ACC112 (cell line): ENCODE results near the gene SLC16A14.

Source experiments
- H2AFZ ChIP-seq: fragments of 200-600 bp; sonication (generic); one replicate; pipeline ENCODE4 v1.6.0; 2017; ENCODE audit warnings: antibody characterized with exemption, low read length; ENCODE audit not compliant: unreplicated experiment
- H3K27ac ChIP-seq: fragments of 200-600 bp; sonication (generic); 2 replicates; pipeline ENCODE4 v1.5.1; 2014; ENCODE audit warnings: low read depth, mild to moderate bottlenecking, antibody characterized with exemption, low read length, moderate library complexity
- H3K27me3 ChIP-seq: fragments of 200-600 bp; sonication (generic); 2 replicates; pipeline ENCODE4 v1.6.1; 2014; ENCODE audit warnings: mild to moderate bottlenecking, antibody characterized with exemption, low read length, moderate library complexity, mixed read lengths; ENCODE audit not compliant: insufficient read depth
- H3K36me3 ChIP-seq: fragments of 200-600 bp; sonication (generic); 2 replicates; pipeline ENCODE4 v1.6.1; 2016; ENCODE audit warnings: mild to moderate bottlenecking, antibody characterized with exemption, low read length, moderate library complexity, mixed read lengths; ENCODE audit not compliant: insufficient read depth
- H3K4me1 ChIP-seq: fragments of 200-600 bp; sonication (generic); one replicate; pipeline ENCODE4 v1.6.1; 2016; ENCODE audit warnings: low read length, mixed read lengths; ENCODE audit not compliant: insufficient read depth, unreplicated experiment, control insufficient read depth
- H3K4me3 ChIP-seq: fragments of 200-600 bp; sonication (generic); 2 replicates; pipeline ENCODE4 v1.5.1; 2014; ENCODE audit warnings: mild to moderate bottlenecking, low read depth, low read length
- H3K79me2 ChIP-seq: fragments of 200-600 bp; sonication (generic); one replicate; pipeline ENCODE4 v1.6.0; 2016; ENCODE audit warnings: low read length; ENCODE audit not compliant: control insufficient read depth, unreplicated experiment, insufficient read depth

SLC16A14 gene

GRCh38 chr2:230071421-230071820 is 2.7 kb upstream of the SLC16A14 start:
- H3K4me3 ChIP-seq: no peak overlapping the region
- no peaks in the 10 kb centered on the region for H3K36me3 ChIP-seq
- no peak overlapping the region for H3K27ac ChIP-seq
- H3K27me3 ChIP-seq: 0 out of 2 replicates have a peak, but pooled peaks cover 2% of the 10 kb centered on the region
- no peaks in the 10 kb centered on the region for H3K79me2 ChIP-seq
- no peak overlapping the region for H2AFZ ChIP-seq
- no peaks in the 10 kb centered on the region for H3K4me1 ChIP-seq

- no peak overlapping the region for H3K27ac ChIP-seq
- H3K27me3 ChIP-seq: 0 out of 2 replicates have a peak, but pooled peaks cover 2% of the 10 kb centered on the region
- no peak overlapping the region for H2AFZ ChIP-seq
- H3K4me3 ChIP-seq: no peak overlapping the region
- no peaks in the 10 kb centered on the region for H3K4me1 ChIP-seq
- no peaks in the 10 kb centered on the region for H3K79me2 ChIP-seq
- H3K36me3 ChIP-seq: no peaks in the 10 kb centered on the region
Measured at GRCh38 chr2:230069402-230069801, 678 bp upstream of the SLC16A14 start.

- Histone ChIP-seq H3K27ac (no peak overlapping the region), H3K79me2 (no peaks in the 10 kb centered on the region), H2AFZ (peak overlapping the region; percentile 96), H3K27me3 (0 out of 2 replicates have a peak, but pooled peaks cover 2% of the 10 kb centered on the region), H3K4me3 (peak overlapping the region; percentile 76), H3K4me1 (no peaks in the 10 kb centered on the region), H3K36me3 (no peaks in the 10 kb centered on the region)
Measured at GRCh38 chr2:230068016-230068650, 591 bp downstream of the SLC16A14 start.

GRCh38 chr2:230060672-230061293 is 7.9 kb downstream of the SLC16A14 start:
- no peaks in the 10 kb centered on the region for H3K4me1 ChIP-seq
- no peak overlapping the region for H2AFZ ChIP-seq
- no peaks in the 10 kb centered on the region for H3K27me3 ChIP-seq
- no peaks in the 10 kb centered on the region for H3K79me2 ChIP-seq
- H3K4me3 ChIP-seq: no peak overlapping the region
- no peak overlapping the region for H3K27ac ChIP-seq
- no peaks in the 10 kb centered on the region for H3K36me3 ChIP-seq

GRCh38 chr2:230053753-230054478 is 14.8 kb downstream of the SLC16A14 start:
- H3K79me2 ChIP-seq: no peaks in the 10 kb centered on the region
- H3K27ac ChIP-seq: no peak overlapping the region

GRCh38 chr2:230052299-230052698 is 16.4 kb downstream of the SLC16A14 start:
- H2AFZ ChIP-seq: no peak overlapping the region
- H3K27ac ChIP-seq: no peak overlapping the region
- peaks cover 16% of the 10 kb centered on the region for H3K4me1 ChIP-seq
- H3K36me3 ChIP-seq: no peaks in the 10 kb centered on the region
- H3K79me2 ChIP-seq: no peaks in the 10 kb centered on the region
- no peak overlapping the region for H3K4me3 ChIP-seq
- H3K27me3 ChIP-seq: no peaks in the 10 kb centered on the region

More at GRCh38 chr2:230053753-230054478, 14.8 kb downstream of the SLC16A14 start:
- no peaks in the 10 kb centered on the region for H3K27me3 ChIP-seq
- no peak overlapping the region for H3K4me3 ChIP-seq
- H2AFZ ChIP-seq: no peak overlapping the region
- peaks cover 16% of the 10 kb centered on the region for H3K4me1 ChIP-seq
- no peaks in the 10 kb centered on the region for H3K36me3 ChIP-seq

- H2AFZ ChIP-seq: no peak overlapping the region
- no peak overlapping the region for H3K27ac ChIP-seq
- peaks cover 16% of the 10 kb centered on the region for H3K4me1 ChIP-seq
- no peaks in the 10 kb centered on the region for H3K27me3 ChIP-seq
- H3K4me3 ChIP-seq: no peak overlapping the region
- H3K36me3 ChIP-seq: no peaks in the 10 kb centered on the region
- no peaks in the 10 kb centered on the region for H3K79me2 ChIP-seq
Measured at GRCh38 chr2:230050136-230050535, 18.6 kb downstream of the SLC16A14 start.

- Histone ChIP-seq H3K27ac (no peak overlapping the region), H2AFZ (no peak overlapping the region), H3K4me3 (no peak overlapping the region), H3K79me2 (no peaks in the 10 kb centered on the region), H3K36me3 (no peaks in the 10 kb centered on the region), H3K27me3 (no peaks in the 10 kb centered on the region), H3K4me1 (peaks cover 1% of the 10 kb centered on the region)
Measured at GRCh38 chr2:230048010-230048671, 20.6 kb downstream of the SLC16A14 start.

- Histone ChIP-seq H3K27ac (no peak overlapping the region), H3K4me3 (no peak overlapping the region)
Measured at GRCh38 chr2:230046491-230046890, 22.2 kb downstream of the SLC16A14 start.

GRCh38 chr2:230043461-230043860 is 25.3 kb downstream of the SLC16A14 start:
- Histone ChIP-seq H3K27ac (no peak overlapping the region), H3K4me1 (no peaks in the 10 kb centered on the region), H3K27me3 (no peaks in the 10 kb centered on the region), H3K36me3 (no peaks in the 10 kb centered on the region), H3K4me3 (no peak overlapping the region), H3K79me2 (no peaks in the 10 kb centered on the region), H2AFZ (no peak overlapping the region)

More at GRCh38 chr2:230046491-230046890, 22.2 kb downstream of the SLC16A14 start:
- H3K27me3 ChIP-seq: no peaks in the 10 kb centered on the region
- H3K36me3 ChIP-seq: no peaks in the 10 kb centered on the region
- no peak overlapping the region for H2AFZ ChIP-seq
- H3K79me2 ChIP-seq: no peaks in the 10 kb centered on the region
- H3K4me1 ChIP-seq: no peaks in the 10 kb centered on the region
